HepG2 (cell line): ENCODE data around the gene CLIC5. TPM values are rescaled to one million over a fixed set of nuclear protein-coding genes. Genes with fewer than 3 reads are reported as not detected.

ENCODE experiments used
- ATAC-seq: fragments of 200-7000 bp; cut with Tn5 transposase; 3 replicates; pipeline ENCODE4 v1.9.1; 2020; ENCODE audit warnings: mild to moderate bottlenecking, moderate library complexity
- BruUV-seq: library from RNA; stranded (reverse); fragments of 400-500 nt; replicated peaks from 2 replicates; lab custom pipeline; 2021; lab: Mats Ljungman, UMichigan
- CTCF ChIA-PET: fragments of 300-600 bp; formaldehyde crosslinking; extraction: SDS; loops from one replicate; lab custom pipeline; 2021; ENCODE audit warnings: low total read pairs, inconsistent platforms, low intra/inter-chr PET ratio; lab: Yijun Ruan, JAX
- POLR2A ChIA-PET: fragments of 350-600 bp; sonication (Branson Sonifier 250); formaldehyde crosslinking; loops from one replicate; lab custom pipeline; 2020; ENCODE audit warnings: antibody characterized with exemption, inconsistent platforms; lab: Yijun Ruan, JAX
- DNase-seq: peaks from one replicate; pipeline ENCODE4 v3.0.0-alpha.2; 2015; ENCODE audit warnings: low spot score
- FAIRE-seq: peaks from 3 replicates; lab custom pipeline; 2011; peaks lifted over from hg19 to GRCh38; lab: Jason Lieb, UNC
- H2AFZ ChIP-seq: one replicate; pipeline ENCODE4 v1.6.1; 2011; ENCODE audit warnings: low read length, inconsistent platforms
- H3K27ac ChIP-seq: fragments of 300-600 bp; 3 replicates; pipeline ENCODE4 v1.8.0; 2011; ENCODE audit warnings: mixed run types, mild to moderate bottlenecking, mixed read lengths, low read length, inconsistent platforms; ENCODE audit not compliant: insufficient read depth; ENCODE audit errors: extremely low read length
- H3K27me3 ChIP-seq, 2 experiments: fragments of 200-600 bp in 1 of 2; 2 replicates in 1 of 2; 3 replicates in 1 of 2; pipeline versions ENCODE4 v1.6.0 to v1.8.0; 2011; ENCODE audit warnings: low read length in 2 of 2, mild to moderate bottlenecking in 2 of 2, moderate library complexity in 2 of 2, inconsistent platforms in 1 of 2; ENCODE audit not compliant: insufficient read depth in 2 of 2, control insufficient read depth in 1 of 2
- H3K36me3 ChIP-seq, 2 experiments: fragments of 200-600 bp in 1 of 2; replicated peaks in 1 of 2; 2 replicates in 1 of 2; 3 replicates in 1 of 2; pipeline versions ENCODE4 v1.5.1 to v1.8.0; 2011; ENCODE audit warnings: low read length in 2 of 2, inconsistent platforms in 1 of 2; ENCODE audit not compliant: insufficient read depth in 2 of 2, control insufficient read depth in 1 of 2
- H3K4me1 ChIP-seq: 2 replicates; pipeline ENCODE4 v1.5.1; 2012; ENCODE audit warnings: low read length, inconsistent platforms; ENCODE audit not compliant: insufficient read depth
- H3K4me2 ChIP-seq: 2 replicates; pipeline ENCODE4 v1.6.0; 2011; ENCODE audit warnings: low read depth, low read length, inconsistent platforms
- H3K4me3 ChIP-seq, 3 experiments: fragments of 200-600 bp in 1 of 3; sonication (generic), shearing (Covaris generic) in 1 of 3; replicated peaks in 1 of 3; 2 replicates each; pipeline ENCODE4 v1.5.1; 2011 to 2016; ENCODE audit warnings: low read length in 3 of 3, inconsistent platforms in 2 of 3, low read depth in 2 of 3, mild to moderate bottlenecking in 2 of 3, control low read depth in 1 of 3, mixed read lengths in 1 of 3; ENCODE audit not compliant: insufficient read depth in 1 of 3
- H3K79me2 ChIP-seq: one replicate; pipeline ENCODE4 v1.6.1; 2011; ENCODE audit warnings: low read length, inconsistent platforms; ENCODE audit not compliant: insufficient read depth
- H3K9ac ChIP-seq: 2 replicates; pipeline ENCODE4 v1.6.0; 2011; ENCODE audit warnings: mild to moderate bottlenecking, low read depth, low read length, inconsistent platforms; ENCODE audit not compliant: insufficient read depth
- H3K9me3 ChIP-seq: 2 replicates; pipeline ENCODE4 v1.5.1; 2012; ENCODE audit warnings: mild to moderate bottlenecking, low read length
- H4K20me1 ChIP-seq: 2 replicates; pipeline ENCODE4 v1.6.0; 2011; ENCODE audit warnings: inconsistent platforms, mild to moderate bottlenecking, low read length, moderate library complexity; ENCODE audit not compliant: insufficient read depth
- ATF1 ChIP-seq: IDR thresholded peaks from 2 replicates; pipeline ENCODE4 v1.6.1; 2016; ENCODE audit warnings: mild to moderate bottlenecking, control low read depth
- CBX5 ChIP-seq: sonication (generic); formaldehyde crosslinking; IDR thresholded peaks from 2 replicates; pipeline ENCODE4 v1.4.0; 2020; ENCODE audit warnings: missing genetic modification reagents, borderline replicate concordance
- CERS6 ChIP-seq: sonication (generic); formaldehyde crosslinking; IDR thresholded peaks from 2 replicates; pipeline ENCODE4 v1.5.0; 2020; ENCODE audit warnings: missing genetic modification reagents
- MXD1 ChIP-seq: sonication (generic); formaldehyde crosslinking; IDR thresholded peaks from 2 replicates; pipeline ENCODE4 v1.4.0; 2020; ENCODE audit warnings: mild to moderate bottlenecking, missing genetic modification reagents
- PHF20 ChIP-seq: sonication (generic); formaldehyde crosslinking; IDR thresholded peaks from 2 replicates; pipeline ENCODE4 v1.5.0; 2020; ENCODE audit warnings: mild to moderate bottlenecking, missing genetic modification reagents
- ZNF235 ChIP-seq: sonication (generic); formaldehyde crosslinking; IDR thresholded peaks from 2 replicates; pipeline ENCODE4 v1.8.1; 2023; ENCODE audit warnings: mild to moderate bottlenecking, missing genetic modification reagents, borderline replicate concordance
- ZNF282 ChIP-seq: fragments of 450-650 bp; IDR thresholded peaks from 2 replicates; pipeline ENCODE4 v1.6.1; 2018; ENCODE audit not compliant: partially characterized antibody
- WGBS: methylation state at CpG from one replicate; pipeline ENCODE4 v1.1.6; 2017; ENCODE audit warnings: low lambda C conversion rate; 5-methylcytosine and 5-hydroxymethylcytosine counted together
- in situ Hi-C: cut with HindIII; loops from 2 replicates; pipeline ENCODE4 v1.10.0; 2017; ENCODE audit warnings: low pct_unique_long_range_greater_than_20kb; ENCODE audit not compliant: extremely low pct_ligation_motif_present
- intact Hi-C: fragments of 100-400 bp; cut with micrococcal nuclease; formaldehyde crosslinking; loops from one replicate; pipeline ENCODE4 v1.10.0; 2022; ENCODE audit not compliant: unreplicated experiment
- polyA plus RNA-seq, 8 experiments: library from polyadenylated mRNA; depleted of rRNA in 3 of 8; stranded (reverse) in 7 of 8; unstranded in 1 of 8; fragments of >200 nt; fragmentation: Illumina TruSeq in 4 of 8; extraction: Trizol in 4 of 8; gene quantifications; 2 replicates each; pipeline versions ENCODE4 v1.2.1 to v1.2.3, GENCODE V29; 2011 to 2016; ENCODE audit warnings: low read depth in 4 of 8, missing spikeins in 1 of 8, mixed read lengths in 1 of 8; ENCODE audit not compliant: insufficient read depth in 1 of 8
- total RNA-seq, 5 experiments: library from RNA; depleted of rRNA; stranded (reverse); fragments of >200 nt; fragmentation: Illumina TruSeq; extraction: Trizol; gene quantifications; 2 replicates each; pipeline ENCODE4 v1.2.3, GENCODE V29; 2016; ENCODE audit warnings: low read depth in 1 of 5

CLIC5 gene
- total and polyA plus RNA-seq, 2 of the 13 experiments (the other 11 are each of a cell fraction or from before 2014, with no cell fraction given), result not detected

- H3K79me2 ChIP-seq, result no peaks in the 10 kb centered on the region
- peaks cover 13% of the 10 kb centered on the region for H3K4me1 ChIP-seq
- no peaks in the 10 kb centered on the region for H3K9me3 ChIP-seq
- H3K27me3 ChIP-seq, result peaks cover 0 to 7% of the 10 kb centered on the region in 2 experiments; a peak in 2 of 5 replicates
- no peak for ATAC-seq
- CTCF ChIA-PET, result no interaction called here
- POLR2A ChIA-PET, result no interaction called here
- H3K4me2 ChIP-seq, result no peak overlapping the region
- BruUV-seq, result no TSS peak
- H2AFZ ChIP-seq, result no peak overlapping the region
- no peak for DNase-seq
- WGBS, result 48% methylated on average over 2 of the region's 2 CpGs
- no peak overlapping the region for H3K27ac ChIP-seq
- FAIRE-seq, result no peak
- H4K20me1 ChIP-seq, result no peaks in the 10 kb centered on the region
- H3K9ac ChIP-seq, result no peak overlapping the region
- H3K4me3 ChIP-seq, result no peak overlapping the region
- in situ Hi-C loops (no loop called here), intact Hi-C loops (no loop called here)
- no peaks in the 10 kb centered on the region for H3K36me3 ChIP-seq
- no peak for TF ChIP-seq CBX5
- TF ChIP-seq ATF1 (CRISPR knock-in tag), result no peak
- TF ChIP-seq ZNF282, result no peak
- no peak for TF ChIP-seq CERS6 (CRISPR knock-in tag)
- no peak for TF ChIP-seq ZNF235
Measured at GRCh38 chr6:45882671-45883070, 133.0 kb downstream of the CLIC5 start.

GRCh38 chr6:45881705-45882467 lies 133.8 kb downstream of the CLIC5 start:
- in situ Hi-C loops (no loop called here), intact Hi-C loops (no loop called here)
- ATAC-seq, result no peak
- Histone ChIP-seq H3K4me3 (no peak overlapping the region), H3K27ac (no peak overlapping the region), H3K9me3 (no peaks in the 10 kb centered on the region), H3K4me2 (no peak overlapping the region), H3K4me1 (peaks cover 13% of the 10 kb centered on the region), H4K20me1 (no peaks in the 10 kb centered on the region), H3K79me2 (no peaks in the 10 kb centered on the region), H3K36me3 (no peaks in the 10 kb centered on the region), H2AFZ (no peak overlapping the region), H3K9ac (no peak overlapping the region), H3K27me3 (peaks cover 0 to 7% of the 10 kb centered on the region in 2 experiments; a peak in 2 of 5 replicates)
- 26% methylated on average over 3 of the region's 3 CpGs for WGBS
- no peak for DNase-seq
- BruUV-seq, result no TSS peak
- CTCF ChIA-PET, result no interaction called here
- no peak for TF ChIP-seq PHF20 (CRISPR knock-in tag)
- no peak for TF ChIP-seq MXD1 (CRISPR knock-in tag)
- FAIRE-seq, result no peak
- POLR2A ChIA-PET, result no interaction called here
